ENCODE results near the gene MPRIP. TPM values are rescaled to one million over a fixed set of nuclear protein-coding genes. Genes with fewer than 3 reads are reported as not detected.

MPRIP gene
- total and polyA plus RNA-seq, 10 donors: 52.3 to 309 (median 131) TPM

GRCh38 chr17:17072546-17072945 is 30.3 kb downstream of the MPRIP start:
- no peak for TF ChIP-seq POLR2AphosphoS5 (IDR thresholded peaks at IDR 0.05)
- TF ChIP-seq CTCF (IDR thresholded peaks at IDR 0.05 in 8 of 11, conservative IDR thresholded peaks at IDR 0.05 in 3 of 11): no peak
- no peak for TF ChIP-seq POLR2A (IDR thresholded peaks at IDR 0.05)
- intact Hi-C loops (cut with DNase I; ENCODE audit: low total_unique reads): no loop called here
- peaks cover 0 to 10% (median 7%) of the 10 kb centered on the region in 8 donors for H3K9me3 ChIP-seq
- peaks cover 0 to 80% (median 54%) of the 10 kb centered on the region in 6 donors for H3K4me1 ChIP-seq
- H3K27ac ChIP-seq: no peak overlapping the region
- DNase-seq: peak; percentile 36
- 81 to 98% (median 93%) methylated on average over 5 of the region's 5 CpGs for WGBS, 5 donors
- peaks cover 0 to 52% (median 4%) of the 10 kb centered on the region in 6 donors for H3K36me3 ChIP-seq
- no peak overlapping the region for H3K4me3 ChIP-seq
- no peaks in the 10 kb centered on the region for H3K27me3 ChIP-seq (replicated peaks in 1 of 7)

- Histone ChIP-seq H3K4me3 (no peak overlapping the region), H3K27ac (no peak overlapping the region), H3K27me3 (replicated peaks in 1 of 7) (no peaks in the 10 kb centered on the region), H3K4me1 (peaks cover 0 to 81% (median 52%) of the 10 kb centered on the region in 6 donors), H3K9me3 (peaks cover 0 to 10% (median 7%) of the 10 kb centered on the region in 8 donors), H3K36me3 (peaks cover 0 to 57% (median 10%) of the 10 kb centered on the region in 6 donors)
- intact Hi-C loops (cut with DNase I; ENCODE audit: low total_unique reads): no loop called here
- DNase-seq: peak; percentile 47
- WGBS, 5 donors: 88 to 94% (median 90%) methylated on average over 12 of the region's 12 CpGs
- TF ChIP-seq POLR2AphosphoS5 (IDR thresholded peaks at IDR 0.05): no peak
- TF ChIP-seq CTCF (IDR thresholded peaks at IDR 0.05 in 8 of 11, conservative IDR thresholded peaks at IDR 0.05 in 3 of 11): no peak
Measured at GRCh38 chr17:17073030-17073564, 30.8 kb downstream of the MPRIP start.

- peaks cover 0 to 64% (median 16%) of the 10 kb centered on the region in 6 donors for H3K36me3 ChIP-seq
- TF ChIP-seq CTCF (IDR thresholded peaks at IDR 0.05 in 8 of 11, conservative IDR thresholded peaks at IDR 0.05 in 3 of 11) (no peak), POLR2AphosphoS5 (IDR thresholded peaks at IDR 0.05) (no peak), POLR2A (IDR thresholded peaks at IDR 0.05) (no peak)
- no peak overlapping the region for H3K27ac ChIP-seq
- peak; percentile 37 for DNase-seq
- H3K9me3 ChIP-seq: peaks cover 0 to 10% (median 7%) of the 10 kb centered on the region in 8 donors
- intact Hi-C loops (cut with DNase I; ENCODE audit: low total_unique reads): no loop called here
- H3K4me3 ChIP-seq: no peak overlapping the region
- WGBS, 5 donors: 71 to 88% (median 80%) methylated on average over 12 to 15 of the region's 15 CpGs
- H3K27me3 ChIP-seq (replicated peaks in 1 of 7): no peaks in the 10 kb centered on the region
- H3K4me1 ChIP-seq: peaks cover 4 to 81% (median 55%) of the 10 kb centered on the region in 6 donors
Measured at GRCh38 chr17:17073581-17074403, 31.5 kb downstream of the MPRIP start.
